HG03066 (cell line): Measurements from ENCODE around the gene ACSL5.
"Not testable (repeated sequence)": the region's sequence is repeated elsewhere in the genome, so short reads cannot be mapped to it uniquely, and the experiment has no call there.

ENCODE experiments used
- ATAC-seq: cut with Tn5 transposase; IDR thresholded peaks from one replicate; pipeline ENCODE4 v1.9.1; 2021; ENCODE audit warnings: low read depth; ENCODE audit not compliant: unreplicated experiment

The ACSL5 gene

DNA sequence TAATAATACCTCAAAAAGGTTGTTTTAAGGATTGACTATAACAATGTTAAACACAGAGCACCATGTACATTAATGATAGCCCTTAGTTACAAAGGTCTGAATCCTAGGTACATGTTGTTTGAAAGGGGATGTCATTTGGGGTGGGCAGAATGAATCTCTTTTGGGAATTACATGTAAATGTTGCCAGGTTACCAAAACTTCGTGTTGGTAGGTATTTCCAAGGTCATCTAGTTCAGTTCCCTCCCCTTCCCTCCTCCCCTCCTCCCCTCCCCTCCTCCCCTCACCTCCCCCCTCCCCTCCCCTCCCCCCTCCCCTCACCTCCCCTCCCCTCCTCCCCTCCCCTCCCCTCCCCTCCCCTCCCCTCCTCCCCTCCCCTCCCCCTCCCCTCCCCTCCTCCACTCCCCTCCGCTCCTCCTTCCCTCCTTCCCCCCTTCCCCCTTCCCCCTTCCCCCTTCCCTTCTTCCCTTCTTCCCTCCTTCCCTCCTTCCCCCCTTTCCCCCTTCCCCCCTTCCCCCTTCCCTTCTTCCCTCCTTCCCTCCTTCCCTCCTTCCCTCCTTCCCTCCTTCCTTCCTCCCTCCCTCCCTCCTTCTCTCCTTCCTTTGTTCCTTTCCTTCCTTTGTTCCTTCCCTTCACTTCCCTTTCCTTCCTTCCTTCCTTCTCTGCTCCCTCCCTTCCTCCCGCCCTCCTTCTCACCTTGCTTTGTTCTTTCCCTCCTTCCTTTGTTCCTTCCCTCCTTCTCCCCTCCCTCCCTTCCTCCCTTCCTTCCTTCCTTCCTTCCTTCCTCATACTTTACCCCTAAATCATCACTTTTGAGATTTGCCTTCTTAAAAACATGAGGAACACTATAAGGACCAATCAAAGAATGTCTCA, 81.2 kb downstream of the ACSL5 start:
- ATAC-seq, result no peak

GRCh38 chr10:112456533-112456932, 82.6 kb downstream of the ACSL5 start:
- ATAC-seq, result no peak

- ATAC-seq, result no peak
Observed at GRCh38 chr10:112460366-112460765, 86.5 kb downstream of the ACSL5 start.

DNA sequence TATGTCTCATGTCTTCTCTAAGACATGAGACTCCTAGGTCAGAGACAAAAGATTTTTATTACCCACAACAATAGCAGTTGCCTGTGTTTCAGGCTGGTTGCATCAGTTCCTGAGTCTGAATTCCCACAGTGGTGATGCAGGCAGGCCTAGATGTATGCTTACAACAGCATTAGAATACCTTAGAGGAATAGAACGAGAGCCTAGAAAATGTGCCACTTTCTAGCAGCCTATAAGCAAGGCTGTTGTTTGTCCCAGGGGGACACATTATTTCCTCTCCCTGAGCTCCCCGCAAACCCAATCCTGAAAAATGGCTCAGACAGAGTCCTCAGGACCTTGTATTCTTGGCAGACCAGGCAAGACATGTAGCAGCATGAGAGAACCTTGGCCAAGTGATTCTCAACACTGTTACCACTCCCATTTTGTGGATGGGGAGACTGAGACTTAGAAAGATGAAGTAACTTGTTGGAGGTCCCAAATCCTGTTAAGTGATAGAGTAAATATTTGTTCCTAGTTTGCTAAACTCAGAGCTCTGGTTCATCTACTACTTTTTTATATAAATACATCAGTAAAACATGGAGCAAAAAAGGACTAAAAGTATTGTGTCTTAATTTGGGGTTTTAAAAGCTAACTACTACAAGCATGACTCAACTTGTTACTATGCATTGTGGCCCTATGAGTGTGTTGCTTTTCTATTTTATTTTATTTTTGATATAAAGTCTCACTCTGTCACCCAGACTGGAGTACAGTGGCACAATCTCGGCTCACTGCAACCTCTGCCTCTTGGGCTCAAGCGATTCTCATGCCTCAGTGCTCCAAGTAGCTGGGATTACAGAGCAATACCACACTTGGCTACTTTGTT, 87.3 kb downstream of the ACSL5 start:
- no peak for ATAC-seq

DNA sequence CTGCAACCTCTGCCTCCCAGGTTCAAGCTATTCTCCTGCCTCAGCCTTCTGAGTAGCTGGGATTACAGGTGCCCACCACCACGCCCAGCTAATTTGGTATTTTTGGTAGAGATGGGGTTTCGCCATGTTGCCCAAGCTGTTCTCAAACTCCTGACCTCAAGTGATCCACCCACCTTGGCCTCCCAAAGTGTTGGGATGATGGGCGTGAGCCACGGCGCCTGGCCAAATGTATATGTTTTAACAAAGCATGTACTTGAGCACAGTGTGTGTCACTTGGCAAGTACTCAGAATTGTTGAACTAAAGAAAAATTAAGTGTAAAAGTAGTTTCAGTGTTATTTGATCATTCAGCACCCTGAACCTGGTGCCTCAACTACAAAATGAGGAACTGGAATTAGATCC, 90.2 kb downstream of the ACSL5 start:
- not testable (repeated sequence) for ATAC-seq

DNA sequence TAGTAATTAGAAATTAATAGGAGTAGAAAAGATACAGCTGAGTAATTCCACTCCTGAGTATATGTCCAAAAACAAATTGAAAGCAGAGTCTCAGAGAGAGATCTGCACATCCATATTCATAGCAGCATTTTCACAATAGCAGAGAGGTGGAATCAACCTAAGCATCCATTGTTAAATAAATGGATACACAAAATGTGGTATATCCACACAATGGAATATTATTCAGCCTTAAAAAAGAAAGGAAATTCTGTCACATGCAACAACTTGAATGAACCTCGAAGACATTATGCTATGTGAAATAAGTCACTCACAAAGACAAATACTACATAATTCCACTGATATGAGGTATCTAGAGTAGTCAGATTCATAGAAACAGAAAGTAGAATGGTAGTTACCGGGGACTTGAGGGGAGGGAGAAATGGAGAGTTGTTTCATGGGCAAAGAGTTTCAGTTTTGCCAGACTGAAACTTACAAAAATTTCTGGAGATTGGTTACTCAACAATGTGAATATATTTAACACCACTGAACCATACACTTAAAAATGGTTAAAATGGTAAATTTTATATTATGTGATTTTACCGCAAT, 91.5 kb downstream of the ACSL5 start:
- ATAC-seq, result no peak

DNA sequence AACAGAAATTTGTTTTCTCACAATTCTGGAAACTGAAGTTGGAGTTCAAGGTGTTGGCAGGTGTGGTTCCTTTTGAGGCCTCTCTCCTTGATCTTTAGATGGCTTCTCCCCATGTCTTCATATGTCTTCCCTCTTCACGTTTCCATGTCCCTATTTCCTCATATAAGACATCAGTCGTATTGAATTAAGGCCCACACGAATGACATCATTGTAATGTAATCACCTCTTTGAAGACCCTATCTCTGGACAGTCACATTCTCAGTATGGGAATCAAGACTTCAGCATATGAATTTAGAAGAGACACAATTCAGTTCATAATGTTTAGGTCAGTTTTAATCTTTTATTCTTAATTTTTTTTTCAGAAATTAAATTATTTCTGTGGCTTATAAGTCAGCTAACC, 92.9 kb downstream of the ACSL5 start:
- ATAC-seq, result no peak

DNA sequence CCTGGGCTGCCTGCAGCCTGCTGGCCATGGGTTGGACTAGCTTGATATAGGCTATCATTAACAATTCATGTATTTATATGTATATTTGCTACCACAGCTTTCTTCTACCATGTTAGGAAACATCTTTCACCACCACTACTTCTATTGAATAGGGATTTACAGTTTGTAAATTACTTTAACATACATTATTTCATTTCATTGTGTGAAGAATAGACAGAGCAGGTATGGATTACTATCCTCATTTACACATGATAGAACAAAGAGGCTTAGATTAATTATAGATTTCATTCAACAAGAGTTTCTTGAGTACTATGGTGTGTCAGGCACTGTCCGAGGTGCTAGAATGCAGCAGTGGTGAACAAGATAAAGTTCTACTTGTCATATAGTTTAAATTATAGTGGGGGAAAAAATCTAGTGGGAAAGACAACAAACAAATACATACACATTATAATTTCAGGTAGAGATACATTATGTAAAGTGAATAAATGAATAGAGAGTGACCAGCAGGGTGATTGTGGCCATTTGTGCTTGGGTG, 93.7 kb downstream of the ACSL5 start:
- ATAC-seq, result no peak

DNA sequence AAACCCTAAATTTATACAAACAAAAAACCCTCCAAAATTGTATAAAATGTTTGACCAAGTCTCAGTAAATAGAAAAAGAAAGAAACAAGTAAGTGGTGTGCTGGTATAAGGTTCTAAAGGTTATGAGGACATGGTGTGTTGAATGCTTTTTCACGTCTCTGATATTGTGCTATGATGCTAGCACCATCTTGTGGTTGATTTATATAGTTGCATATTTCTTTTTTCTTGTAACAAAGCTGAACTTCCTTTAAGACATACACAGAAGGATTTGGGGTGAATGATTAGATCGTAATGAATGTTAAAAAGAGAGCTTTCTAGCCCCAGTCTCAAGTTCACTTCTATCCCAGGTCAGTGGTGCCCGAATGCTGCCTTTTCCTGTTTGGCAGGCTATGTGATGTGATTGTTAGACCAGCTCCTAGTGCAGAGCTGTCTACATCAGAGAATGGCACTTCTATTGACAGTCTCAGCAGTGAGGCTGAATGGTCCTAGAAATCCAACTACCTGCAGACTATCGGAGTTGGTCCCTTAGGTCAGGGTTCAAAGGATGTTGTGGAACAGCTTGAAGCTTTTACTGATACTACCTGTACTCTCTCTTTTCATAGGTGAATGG, 98.1 kb downstream of the ACSL5 start:
- ATAC-seq, result peak; percentile 80

GRCh38 chr10:112475575-112476218, 101.8 kb downstream of the ACSL5 start:
- no peak for ATAC-seq
